SK-N-SH (cell line): ENCODE data around the gene RASGEF1C.

Source experiments
- CHD2 ChIP-seq: fragments of 150-350 bp; IDR thresholded peaks from 2 replicates; pipeline ENCODE4 v1.6.1; 2018; ENCODE audit warnings: low read length; ENCODE audit not compliant: partially characterized antibody
- CTCF ChIP-seq: fragments of 200-600 bp; sonication (generic); IDR thresholded peaks from 2 replicates; pipeline ENCODE4 v1.6.1; 2017; ENCODE audit warnings: antibody characterized with exemption, mild to moderate bottlenecking, moderate library complexity
- EZH2phosphoT487 ChIP-seq: fragments of 200-600 bp; sonication (generic); IDR thresholded peaks from 2 replicates; pipeline ENCODE4 v1.6.1; 2017; ENCODE audit warnings: low read depth, mixed run types, mild to moderate bottlenecking, antibody characterized with exemption, moderate library complexity, borderline replicate concordance
- MAX ChIP-seq: IDR thresholded peaks from 2 replicates; pipeline ENCODE4 v1.4.0; 2012; ENCODE audit warnings: low read depth
- POLR2AphosphoS5 ChIP-seq: IDR thresholded peaks from 2 replicates; pipeline ENCODE4 v1.6.1; 2012; ENCODE audit warnings: low read depth, low read length
- REST ChIP-seq: IDR thresholded peaks from 2 replicates; pipeline ENCODE4 v1.6.1; 2012; ENCODE audit warnings: mild to moderate bottlenecking, low read depth, low read length, moderate library complexity
- TEAD4 ChIP-seq: IDR thresholded peaks from 2 replicates; pipeline ENCODE4 v1.4.0; 2012; ENCODE audit warnings: mild to moderate bottlenecking, borderline replicate concordance; ENCODE audit not compliant: insufficient read depth
- ZBTB33 ChIP-seq: IDR thresholded peaks from 2 replicates; pipeline ENCODE4 v1.4.0; 2012; ENCODE audit warnings: low read depth, borderline replicate concordance

GRCh38 chr5:180230017-180230416 is 21.0 kb upstream of the RASGEF1C start:
- TF ChIP-seq CTCF = no peak
- TF ChIP-seq MAX = no peak
- no peak for TF ChIP-seq ZBTB33
- no peak for TF ChIP-seq POLR2AphosphoS5
- no peak for TF ChIP-seq REST
- TF ChIP-seq TEAD4 = no peak
- TF ChIP-seq EZH2phosphoT487 = no peak
- TF ChIP-seq CHD2 = no peak
